Ammon's horn (tissue), 1 donor: ENCODE measurements around the gene S100A7.
"Not testable (repeated sequence)": the region's sequence is repeated elsewhere in the genome, so short reads cannot be mapped to it uniquely, and the experiment has no call there.

Source experiments
- DNase-seq: peaks from one replicate; pipeline ENCODE4 v3.0.0-alpha.2; 2016; ENCODE audit warnings: low spot score

S100A7 gene

GRCh38 chr1:153476491-153477093, 16.1 kb upstream of the S100A7 start:
- DNase-seq: no peak

- no peak for DNase-seq
Measured at GRCh38 chr1:153475282-153475681, 14.8 kb upstream of the S100A7 start.

GRCh38 chr1:153474347-153474746, 13.9 kb upstream of the S100A7 start:
- DNase-seq: no peak

GRCh38 chr1:153470707-153471106, 10.3 kb upstream of the S100A7 start:
- no peak for DNase-seq

- no peak for DNase-seq
Measured at GRCh38 chr1:153466908-153467307, 6.5 kb upstream of the S100A7 start.

- peak; percentile 11 for DNase-seq
Measured at GRCh38 chr1:153465811-153466636, 5.6 kb upstream of the S100A7 start.

- not testable (repeated sequence) for DNase-seq
Measured at GRCh38 chr1:153462741-153463140, 2.3 kb upstream of the S100A7 start.

- DNase-seq: no peak
Measured at GRCh38 chr1:153459655-153460054, 796 bp downstream of the S100A7 start.

GRCh38 chr1:153456396-153456795, 4.1 kb downstream of the S100A7 start:
- DNase-seq: no peak

- not testable (repeated sequence) for DNase-seq
Measured at GRCh38 chr1:153448851-153449250, 11.6 kb downstream of the S100A7 start.

GRCh38 chr1:153447498-153448170, 12.8 kb downstream of the S100A7 start:
- DNase-seq: no peak

- DNase-seq: no peak
Measured at GRCh38 chr1:153444078-153444477, 16.4 kb downstream of the S100A7 start.

- no peak for DNase-seq
Measured at GRCh38 chr1:153443486-153443885, 17.0 kb downstream of the S100A7 start.

GRCh38 chr1:153441238-153441755, 19.2 kb downstream of the S100A7 start:
- DNase-seq: no peak

- DNase-seq: no peak
Measured at GRCh38 chr1:153439273-153439672, 21.2 kb downstream of the S100A7 start.

- DNase-seq: no peak
Measured at GRCh38 chr1:153438599-153438998, 21.9 kb downstream of the S100A7 start.

- no peak for DNase-seq
Measured at GRCh38 chr1:153437236-153437635, 23.2 kb downstream of the S100A7 start.

- no peak for DNase-seq
Measured at GRCh38 chr1:153434746-153435455, 25.6 kb downstream of the S100A7 start.

- no peak for DNase-seq
Measured at GRCh38 chr1:153432874-153433681, 27.4 kb downstream of the S100A7 start.

GRCh38 chr1:153431928-153432327, 28.5 kb downstream of the S100A7 start:
- no peak for DNase-seq

GRCh38 chr1:153431427-153431826, 29.0 kb downstream of the S100A7 start:
- no peak for DNase-seq
